Measurements from ENCODE around the gene PRSS56.
A peak's percentile ranks its signal among the peaks of the same experiment; 100 is the strongest.
"Not testable (repeated sequence)": the region's sequence is repeated elsewhere in the genome, so short reads cannot be mapped to it uniquely, and the experiment has no call there.

Gene PRSS56

DNA sequence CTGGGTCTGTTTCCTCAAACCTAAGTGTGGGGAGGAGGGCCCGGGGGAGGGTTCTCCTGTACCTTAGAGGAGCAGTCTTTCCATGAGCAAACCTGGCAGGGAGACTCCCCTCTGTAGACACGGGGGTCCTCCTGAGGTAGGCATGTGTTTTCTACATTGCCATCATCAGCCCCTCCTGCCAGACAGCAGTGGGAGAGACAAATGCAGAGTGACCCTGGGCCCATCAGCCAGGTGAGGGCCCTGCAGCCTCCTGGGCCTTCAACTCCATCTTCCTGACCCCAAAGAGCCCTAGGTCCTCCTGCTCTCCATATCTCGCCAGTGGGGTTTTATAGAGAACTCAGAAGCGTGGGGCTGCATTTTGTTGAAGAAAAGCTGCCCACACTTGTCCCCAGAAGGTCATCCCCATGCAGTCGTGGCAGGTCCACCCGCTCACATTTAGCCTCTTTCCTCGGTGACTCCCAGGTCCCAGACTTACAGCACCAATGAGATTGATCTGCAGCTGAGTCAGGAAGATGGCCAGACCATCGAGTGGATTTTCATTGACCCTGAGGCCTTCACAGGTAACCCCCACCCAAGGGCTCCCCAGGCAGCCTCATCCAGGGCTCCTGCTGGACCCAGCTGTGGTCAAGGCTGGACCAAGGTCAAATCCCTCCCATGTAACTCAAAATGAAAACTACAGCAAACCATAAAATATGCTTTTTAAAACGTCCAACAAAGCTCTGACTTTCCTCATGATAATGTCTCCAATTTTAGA, 21.9 kb downstream of the PRSS56 start:
- DNase-seq (ENCODE audit: low spot score) = no peak

DNA sequence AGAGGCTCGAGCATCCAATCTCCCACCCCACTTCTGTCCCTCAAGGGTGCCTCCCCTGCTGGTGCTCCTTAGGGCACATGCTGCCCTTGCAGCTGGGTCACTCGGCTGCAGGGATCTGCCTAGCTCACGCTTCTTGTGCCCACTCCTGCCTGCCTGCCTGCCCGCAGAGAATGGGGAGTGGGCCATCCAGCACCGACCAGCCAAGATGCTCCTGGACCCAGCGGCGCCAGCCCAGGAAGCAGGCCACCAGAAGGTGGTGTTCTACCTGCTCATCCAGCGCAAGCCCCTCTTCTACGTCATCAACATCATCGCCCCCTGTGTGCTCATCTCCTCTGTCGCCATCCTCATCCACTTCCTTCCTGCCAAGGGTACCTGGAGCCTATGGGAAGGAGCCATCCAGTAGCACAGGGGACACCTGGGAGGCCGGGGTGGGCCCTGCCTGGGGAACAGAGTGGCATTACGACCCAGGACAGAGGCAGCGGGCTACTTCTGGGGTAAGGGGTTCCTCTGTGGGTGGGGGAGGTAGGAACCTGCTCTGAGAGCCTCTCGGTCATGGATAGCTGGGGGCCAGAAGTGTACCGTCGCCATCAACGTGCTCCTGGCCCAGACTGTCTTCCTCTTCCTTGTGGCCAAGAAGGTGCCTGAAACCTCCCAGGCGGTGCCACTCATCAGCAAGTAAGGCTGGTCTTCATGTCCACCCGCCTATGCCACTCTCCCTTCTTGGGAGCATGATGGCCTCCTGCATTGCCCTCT, 22.7 kb downstream of the PRSS56 start:
- DNase-seq (ENCODE audit: low spot score) = no peak

DNA sequence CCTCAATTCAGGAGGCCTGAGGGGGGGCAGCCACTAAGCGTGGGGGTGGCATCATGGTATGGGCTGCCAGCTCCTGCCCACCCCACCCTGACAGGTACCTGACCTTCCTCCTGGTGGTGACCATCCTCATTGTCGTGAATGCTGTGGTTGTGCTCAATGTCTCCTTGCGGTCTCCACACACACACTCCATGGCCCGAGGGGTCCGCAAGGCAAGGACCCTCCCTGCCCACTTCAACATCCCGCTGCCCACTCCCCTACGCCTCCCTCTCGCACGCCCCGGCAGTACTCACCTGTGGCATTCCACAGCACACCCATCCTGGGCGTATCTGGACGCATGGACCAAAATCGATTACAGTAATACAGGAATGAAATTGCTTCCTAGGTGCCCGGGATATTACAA, 23.3 kb downstream of the PRSS56 start:
- no peak for DNase-seq (ENCODE audit: low spot score)

DNA sequence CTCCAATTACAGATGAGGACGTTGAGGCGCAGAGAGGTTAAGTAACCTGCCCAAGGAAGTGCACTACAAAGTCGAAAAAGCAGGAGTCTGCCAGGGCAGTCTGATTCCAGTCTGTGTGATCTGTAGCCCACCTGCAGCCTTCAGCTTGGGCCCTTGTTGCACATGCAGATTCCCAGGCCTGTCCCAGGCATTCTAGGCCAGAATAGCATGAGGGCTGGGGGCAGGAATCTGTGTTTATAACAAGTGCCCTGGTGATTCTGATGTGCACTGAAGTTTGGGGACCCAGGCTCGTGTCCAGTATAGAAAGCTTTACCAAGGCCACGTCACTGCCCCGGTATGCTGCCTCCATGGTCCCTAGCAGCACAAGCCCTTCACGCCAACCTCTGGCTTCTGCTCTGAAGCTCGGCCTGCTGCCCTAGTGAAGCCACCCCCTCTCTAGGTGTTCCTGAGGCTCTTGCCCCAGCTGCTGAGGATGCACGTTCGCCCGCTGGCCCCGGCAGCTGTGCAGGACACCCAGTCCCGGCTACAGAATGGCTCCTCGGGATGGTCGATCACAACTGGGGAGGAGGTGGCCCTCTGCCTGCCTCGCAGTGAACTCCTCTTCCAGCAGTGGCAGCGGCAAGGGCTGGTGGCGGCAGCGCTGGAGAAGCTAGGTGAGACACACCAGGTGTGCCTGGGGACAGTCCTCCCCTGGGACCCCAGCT, 23.9 kb downstream of the PRSS56 start:
- DNase-seq (ENCODE audit: low spot score) = no peak

- no peak for DNase-seq (ENCODE audit: low spot score)
These were observed 24.5 kb downstream of the PRSS56 start for GRCh38 chr2:232544674-232545073.

GRCh38 chr2:232545511-232546375, 25.6 kb downstream of the PRSS56 start:
- DNase-seq (ENCODE audit: low spot score) = no peak

GRCh38 chr2:232547991-232548390, 27.8 kb downstream of the PRSS56 start:
- no peak for DNase-seq (ENCODE audit: low spot score)

DNA sequence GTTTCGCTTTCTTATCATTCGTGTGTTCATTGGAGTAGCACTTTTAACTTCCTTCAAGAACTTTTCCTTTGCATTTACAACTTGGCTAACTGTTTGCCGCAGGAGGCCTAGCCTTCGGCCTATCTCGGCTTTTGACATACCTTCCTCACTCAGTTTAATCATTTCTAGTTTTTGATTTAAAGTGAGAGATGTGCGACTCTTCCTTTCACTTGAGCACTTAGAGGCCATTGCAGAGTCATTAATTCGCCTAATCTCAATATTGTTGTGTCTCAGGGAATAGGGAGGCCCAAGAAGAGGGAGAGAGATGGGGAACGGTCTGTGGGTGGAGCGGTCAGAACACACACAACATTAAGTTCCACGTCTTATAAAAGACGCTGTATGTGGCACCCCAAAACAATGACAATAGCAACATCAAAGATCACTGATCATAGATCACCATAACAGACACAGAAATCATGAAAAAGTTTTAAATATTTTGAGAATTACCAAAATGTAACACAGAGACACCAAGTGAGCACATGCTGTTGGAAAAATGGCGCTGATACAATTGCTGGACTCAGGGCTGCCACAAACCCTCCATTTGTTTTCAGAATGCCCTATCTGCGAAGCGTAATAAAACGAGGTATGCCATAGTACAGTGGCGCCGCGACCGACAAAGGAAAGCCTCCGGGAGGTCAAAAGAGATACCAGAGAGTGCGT, 29.6 kb downstream of the PRSS56 start:
- DNase-seq (ENCODE audit: low spot score) = no peak

- peak; percentile 90 for DNase-seq (ENCODE audit: low spot score)
These were observed 30.4 kb downstream of the PRSS56 start, which contains the start of the genes EIF4E2 and TIGD1 for GRCh38 chr2:232550354-232551249. TSS of gene EIF4E2 (plus strand) at chr2:232550689. CDS start at chr2:232550725, 36 bp downstream. TSS of gene TIGD1 (minus strand) at chr2:232550557. CDS start at chr2:232549882, 675 bp downstream.

GRCh38 chr2:232551250-232551638, 31.1 kb downstream of the PRSS56 start:
- DNase-seq (ENCODE audit: low spot score) = no peak

DNA sequence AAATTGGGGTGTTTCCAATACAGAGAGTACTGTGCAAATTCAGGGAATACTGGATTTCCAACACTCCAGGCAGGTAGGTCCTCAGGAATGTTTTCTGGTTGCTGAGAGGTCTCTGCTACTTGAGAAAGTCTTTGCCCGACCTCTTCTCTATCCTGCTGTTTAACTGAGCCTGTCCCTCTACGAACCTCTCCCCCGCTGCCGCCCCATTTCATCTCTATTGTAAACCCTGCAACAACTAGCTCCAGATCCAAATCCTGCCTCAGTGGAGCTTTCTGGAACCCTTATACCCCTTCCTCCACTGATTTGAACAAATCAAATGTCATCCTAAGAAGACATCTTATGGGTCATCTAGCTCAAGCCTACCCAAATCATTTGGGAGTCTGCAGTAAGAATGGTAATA, 31.6 kb downstream of the PRSS56 start:
- no peak for DNase-seq (ENCODE audit: low spot score)

GRCh38 chr2:232556426-232556825, 36.2 kb downstream of the PRSS56 start:
- DNase-seq (ENCODE audit: low spot score) = no peak

DNA sequence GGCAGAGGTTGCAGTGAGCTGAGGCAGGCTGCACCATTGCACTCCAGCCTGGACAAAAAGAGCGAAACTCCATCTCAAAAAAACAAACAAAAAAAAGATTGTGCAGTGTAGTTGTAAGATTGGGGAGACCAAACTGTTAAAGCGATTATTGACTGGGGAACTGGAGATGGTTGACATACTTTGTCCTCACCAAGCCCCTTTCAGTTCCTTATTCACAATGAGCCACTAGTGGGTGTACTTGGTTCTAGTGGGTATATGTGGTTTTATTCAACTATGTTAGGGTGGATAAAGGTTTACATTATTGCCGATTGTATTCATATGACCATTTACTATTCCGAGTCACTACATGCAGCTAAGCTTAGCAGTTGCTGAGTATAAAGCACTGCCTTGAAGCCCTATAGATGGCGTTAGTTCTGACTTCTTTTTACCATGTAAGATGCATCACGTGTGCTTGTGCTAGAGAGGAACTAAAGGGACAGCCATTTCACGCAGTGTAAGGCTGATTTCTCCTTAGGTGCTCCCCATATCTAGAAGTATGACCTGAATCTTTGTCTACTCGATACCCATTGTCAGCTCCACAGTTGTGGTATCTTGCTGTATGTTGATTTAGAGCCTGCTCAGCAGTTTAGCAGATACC, 42.4 kb downstream of the PRSS56 start:
- DNase-seq (ENCODE audit: low spot score) = no peak

DNA sequence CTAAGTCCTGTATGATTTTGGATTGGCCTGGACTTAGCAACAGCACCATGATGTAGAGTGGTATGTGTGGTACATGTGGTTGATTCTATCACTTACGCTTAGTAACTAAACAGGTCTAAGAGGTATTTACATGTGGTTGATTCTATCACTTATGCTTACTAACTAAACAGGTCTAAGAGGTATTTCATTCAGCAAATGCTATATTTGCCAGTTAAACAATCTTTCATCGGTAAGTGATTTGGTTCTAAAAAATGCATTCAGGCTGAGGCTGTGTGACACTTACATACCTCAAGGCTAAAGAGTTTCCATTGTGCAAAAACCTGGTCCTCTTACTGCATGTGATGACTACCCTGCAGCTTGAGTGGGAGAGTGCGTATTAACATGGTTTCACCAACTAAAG, 43.4 kb downstream of the PRSS56 start:
- DNase-seq (ENCODE audit: low spot score) = no peak

GRCh38 chr2:232567721-232568120, 47.5 kb downstream of the PRSS56 start:
- DNase-seq (ENCODE audit: low spot score) = no peak

GRCh38 chr2:232568161-232568560, 48.0 kb downstream of the PRSS56 start:
- peak; percentile 89 for DNase-seq (ENCODE audit: low spot score)

DNA sequence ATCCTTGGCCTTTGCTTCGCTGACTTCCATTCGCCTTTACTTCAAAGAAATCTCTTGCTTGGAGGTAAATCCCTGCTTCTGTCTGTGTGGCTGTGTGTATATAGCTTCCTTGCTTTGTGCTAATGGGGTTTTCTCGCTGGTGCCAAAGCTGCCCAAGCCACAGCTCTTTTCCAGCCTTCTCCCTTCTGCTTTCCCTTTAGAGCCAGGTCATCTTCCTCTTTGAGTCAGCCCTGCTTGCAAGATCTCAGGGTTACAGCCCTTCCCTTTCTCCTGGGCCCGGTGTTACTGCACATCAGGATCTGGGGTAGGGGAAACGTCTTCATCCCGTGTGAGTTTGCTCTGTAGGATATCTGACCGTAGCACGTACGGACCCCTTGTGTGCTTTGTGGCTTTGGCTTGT, 49.4 kb downstream of the PRSS56 start:
- DNase-seq (ENCODE audit: low spot score) = no peak

- not testable (repeated sequence) for DNase-seq (ENCODE audit: low spot score)
These were observed 50.3 kb downstream of the PRSS56 start for GRCh38 chr2:232570481-232570880.

DNA sequence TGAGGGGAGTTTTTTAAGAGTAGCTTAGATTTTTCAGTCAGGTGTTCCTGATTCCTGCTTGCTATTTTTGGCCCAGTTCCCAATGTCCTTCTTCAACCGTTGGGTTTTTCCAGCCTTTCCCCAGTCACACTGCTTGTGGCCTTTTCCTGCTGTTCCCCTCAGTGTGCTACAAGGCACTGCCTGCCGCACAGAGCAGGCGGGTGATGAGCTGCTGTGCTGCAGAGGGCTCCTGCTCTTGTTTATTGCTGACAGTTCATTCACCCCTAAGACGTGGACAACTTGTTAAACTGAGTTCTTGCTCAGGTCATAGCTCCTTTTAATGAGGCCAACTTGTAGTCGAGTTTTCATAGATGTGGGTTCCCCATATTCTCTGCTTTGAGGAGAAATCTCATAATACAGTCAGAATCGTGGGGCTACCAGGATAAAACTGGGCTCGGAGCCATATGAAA, 50.9 kb downstream of the PRSS56 start:
- DNase-seq (ENCODE audit: low spot score) = no peak
